ENCODE measurements around the gene TUBGCP4.

DNA sequence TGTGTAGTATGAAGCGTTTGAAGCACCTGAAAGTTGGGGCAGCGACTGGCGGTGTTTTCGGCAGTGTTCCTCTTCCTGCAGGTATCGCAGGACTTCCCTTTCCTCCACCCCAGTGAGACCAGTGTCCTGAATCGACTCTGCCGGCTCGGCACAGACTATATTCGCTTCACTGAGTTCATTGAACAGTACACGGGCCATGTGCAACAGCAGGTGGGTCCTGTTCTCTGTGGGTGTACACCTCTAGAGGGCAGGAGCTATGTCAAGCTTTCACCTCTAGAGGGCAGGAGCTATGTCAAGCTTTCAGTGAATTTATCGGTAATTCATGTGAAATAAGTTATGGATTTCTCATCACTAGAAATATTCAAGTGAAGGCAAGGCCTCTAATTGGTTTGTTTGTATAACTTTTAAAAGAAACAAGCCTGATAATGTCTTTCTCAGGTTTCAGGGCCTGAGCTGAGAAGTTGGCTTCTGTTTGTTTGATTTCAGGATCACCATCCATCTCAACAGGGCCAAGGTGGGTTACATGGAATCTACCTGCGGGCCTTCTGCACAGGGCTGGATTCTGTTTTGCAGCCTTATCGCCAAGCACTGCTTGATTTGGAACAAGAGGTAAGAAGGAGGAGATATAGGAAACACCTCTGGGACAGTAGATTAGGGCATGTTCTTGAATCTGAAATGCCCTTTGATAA, 5.3 kb downstream of the TUBGCP4 start:
- no peak for TF ChIP-seq SP1 (IDR thresholded peaks at IDR 0.05; ENCODE audit: low read depth)
- TF ChIP-seq YY1 (IDR thresholded peaks at IDR 0.05; ENCODE audit: extremely low read depth, insufficient replicate concordance, low read depth, low read length) = no peak
- no peak for TF ChIP-seq POLR2AphosphoS5 (IDR thresholded peaks at IDR 0.05; ENCODE audit: low read depth, low read length)
- TF ChIP-seq, protein P1, sequence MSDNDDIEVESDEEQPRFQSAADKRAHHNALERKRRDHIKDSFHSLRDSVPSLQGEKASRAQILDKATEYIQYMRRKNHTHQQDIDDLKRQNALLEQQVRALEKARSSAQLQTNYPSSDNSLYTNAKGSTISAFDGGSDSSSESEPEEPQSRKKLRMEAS (IDR thresholded peaks at IDR 0.05) = no peak
- TF ChIP-seq EZH2 (IDR thresholded peaks at IDR 0.05) = no peak
